Activated CD4-positive, CD25-positive, alpha-beta regulatory T cell treated with anti-CD3 and anti-CD28 coated beads, Interleukin-2, amount 50 U/mL, for 16 hours (primary cell): Measurements from ENCODE around the gene A1BG.
"Not testable (repeated sequence)": the region's sequence is repeated elsewhere in the genome, so short reads cannot be mapped to it uniquely, and the experiment has no call there.

Source experiments
- DNase-seq: peaks from one replicate; pipeline ENCODE4 v3.0.0-alpha.2; 2020; ENCODE audit warnings: low read depth, low spot score

The A1BG gene

DNA sequence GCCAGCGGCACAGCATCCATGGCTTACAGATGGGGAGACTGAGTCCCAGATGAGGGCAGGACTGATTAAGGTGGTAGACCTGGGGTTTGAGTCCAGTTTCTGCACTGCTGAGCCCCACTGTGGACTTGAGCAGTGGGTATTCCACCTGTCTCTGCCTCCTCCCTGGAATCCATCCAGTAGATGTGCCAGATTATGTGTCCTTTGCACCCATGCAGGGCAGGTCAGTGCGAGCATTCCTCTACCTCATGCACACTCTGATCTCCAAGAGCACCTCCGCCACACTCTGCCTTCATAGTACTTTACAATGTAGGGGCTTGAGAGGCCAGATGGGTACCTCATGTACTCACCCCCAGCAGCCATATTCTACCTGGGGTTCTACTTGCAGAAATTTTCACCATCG, 16.5 kb downstream of the A1BG start:
- DNase-seq, result no peak

DNA sequence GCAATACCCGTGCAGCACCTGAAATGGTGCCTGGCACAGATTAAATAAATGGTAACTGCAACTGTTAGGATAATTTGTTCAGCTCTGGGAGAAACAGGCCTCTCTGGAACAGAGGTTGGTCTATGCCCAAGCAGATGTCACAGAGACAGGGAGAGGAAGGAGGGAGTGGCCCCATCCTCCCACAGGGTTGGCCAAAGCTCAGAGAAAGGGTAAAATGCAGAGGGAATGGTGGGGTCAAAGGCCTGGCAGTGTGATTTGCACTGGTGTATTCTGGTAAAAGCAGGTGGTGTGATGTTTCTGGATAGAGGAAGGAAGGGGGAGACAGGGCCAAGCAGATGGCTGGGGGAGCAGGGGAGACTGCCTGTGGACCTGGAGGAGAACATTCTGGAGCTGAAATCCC, 17.1 kb downstream of the A1BG start:
- no peak for DNase-seq

GRCh38 chr19:58335630-58336029, 17.7 kb downstream of the A1BG start:
- DNase-seq, result no peak

- DNase-seq, result no peak
Measured at GRCh38 chr19:58334691-58335249, 18.5 kb downstream of the A1BG start.

DNA sequence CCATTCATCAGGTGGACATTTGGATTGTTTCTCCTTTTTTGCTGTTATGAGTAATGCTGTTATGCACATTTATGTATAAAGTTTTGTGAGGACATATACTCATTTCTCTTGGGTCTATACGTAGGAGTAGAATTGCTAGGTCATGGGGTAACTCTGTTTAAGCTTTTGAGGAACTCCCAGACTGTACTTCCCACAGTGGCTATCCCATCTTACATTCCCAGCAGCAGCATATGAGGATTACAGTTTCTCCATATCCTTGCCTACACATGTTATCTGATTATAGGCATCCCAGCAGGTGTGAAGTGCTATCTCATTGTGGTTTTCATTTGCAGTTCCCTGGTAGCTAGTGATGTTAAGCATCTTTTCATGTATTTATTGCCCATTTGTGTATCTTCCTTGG, 20.6 kb downstream of the A1BG start:
- DNase-seq, result no peak

DNA sequence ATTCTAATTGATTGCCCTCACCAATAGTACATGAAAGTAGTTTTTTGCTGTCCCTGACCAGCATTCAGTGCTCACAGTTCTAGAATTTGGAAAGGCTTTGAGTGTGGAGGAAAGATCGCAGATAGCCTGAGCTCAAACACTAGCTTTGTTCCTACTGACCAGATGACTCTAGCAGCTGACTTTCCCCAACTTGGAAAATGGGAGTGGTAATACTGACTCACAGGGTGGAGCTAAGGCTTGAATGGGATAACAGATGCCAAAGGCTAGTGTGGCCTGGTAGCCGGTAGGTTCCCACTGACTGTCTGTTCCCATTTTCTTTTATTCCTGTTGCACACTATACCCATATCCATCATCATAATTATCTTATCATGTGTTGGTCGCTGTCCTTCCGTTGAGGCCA, 22.8 kb downstream of the A1BG start:
- DNase-seq, result no peak

- no peak for DNase-seq
Measured at GRCh38 chr19:58328999-58329398, 24.3 kb downstream of the A1BG start.

- DNase-seq, result peak; percentile 87
Measured at GRCh38 chr19:58326914-58327726, 26.2 kb downstream of the A1BG start, which contains the start of gene ZSCAN22. ZSCAN22 (plus strand) TSS chr19:58326994; CDS start chr19:58334803, 7,809 bp downstream.

GRCh38 chr19:58326501-58326913, 26.8 kb downstream of the A1BG start:
- no peak for DNase-seq

GRCh38 chr19:58325311-58326022, 27.8 kb downstream of the A1BG start:
- no peak for DNase-seq

GRCh38 chr19:58319241-58319640, 34.1 kb downstream of the A1BG start:
- no peak for DNase-seq

GRCh38 chr19:58318297-58318696, 35.0 kb downstream of the A1BG start:
- no peak for DNase-seq

- DNase-seq, result no peak
Measured at GRCh38 chr19:58317476-58318072, 35.7 kb downstream of the A1BG start.

DNA sequence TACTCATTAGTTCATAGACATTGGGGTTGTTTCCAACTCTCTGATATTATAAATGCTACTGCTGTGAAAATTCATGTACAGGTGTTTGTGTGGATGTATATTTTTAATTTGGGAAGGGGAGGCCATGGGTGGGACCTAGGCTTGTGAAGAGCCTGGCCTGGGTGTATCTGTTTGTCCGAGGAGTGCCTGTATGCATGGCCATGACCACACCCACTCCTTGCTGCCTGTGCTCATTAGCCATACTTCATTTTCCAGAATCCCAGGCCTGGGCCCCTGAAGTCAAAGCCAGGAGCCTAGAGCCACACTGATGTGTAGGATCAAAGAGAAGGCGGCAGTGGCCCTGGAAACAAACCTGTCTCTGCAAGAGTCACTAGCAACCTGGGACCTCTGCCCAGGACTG, 37.7 kb downstream of the A1BG start:
- no peak for DNase-seq

DNA sequence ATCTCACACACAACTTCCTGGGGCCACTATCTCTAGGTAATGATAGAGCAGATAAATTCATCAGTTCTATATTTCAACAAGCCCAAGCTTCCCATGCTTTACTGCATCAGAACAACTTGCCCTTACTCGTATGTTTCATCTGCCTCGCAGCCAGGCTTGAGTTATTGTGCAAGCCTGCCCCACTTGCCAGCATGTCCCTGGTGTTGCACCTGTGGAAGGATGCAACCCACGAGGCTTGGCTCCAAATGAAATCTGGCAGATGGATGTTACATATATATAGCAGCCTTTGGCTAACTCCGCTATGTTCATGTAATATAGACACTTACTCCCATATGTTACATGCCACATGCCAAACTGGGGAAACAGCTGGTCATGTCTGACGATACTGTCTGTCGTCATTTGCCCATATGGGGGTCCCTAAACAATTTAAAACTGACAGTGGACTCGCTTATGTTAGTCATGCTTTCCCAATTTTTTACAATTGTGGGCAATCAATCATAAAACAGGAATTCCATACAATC, 41.9 kb downstream of the A1BG start:
- no peak for DNase-seq

- not testable (repeated sequence) for DNase-seq
Measured at GRCh38 chr19:58310685-58311084, 42.6 kb downstream of the A1BG start.

- DNase-seq, result no peak
Measured at GRCh38 chr19:58307736-58308135, 45.6 kb downstream of the A1BG start.

GRCh38 chr19:58305932-58306323, 47.4 kb downstream of the A1BG start:
- DNase-seq, result no peak

- DNase-seq, result peak; percentile 93
Measured at GRCh38 chr19:58305065-58305931, 48.0 kb downstream of the A1BG start, which contains the start of gene ERVK3-1. ERVK3-1 (plus strand) TSS chr19:58305377; CDS start chr19:58312169, 6,792 bp downstream.

DNA sequence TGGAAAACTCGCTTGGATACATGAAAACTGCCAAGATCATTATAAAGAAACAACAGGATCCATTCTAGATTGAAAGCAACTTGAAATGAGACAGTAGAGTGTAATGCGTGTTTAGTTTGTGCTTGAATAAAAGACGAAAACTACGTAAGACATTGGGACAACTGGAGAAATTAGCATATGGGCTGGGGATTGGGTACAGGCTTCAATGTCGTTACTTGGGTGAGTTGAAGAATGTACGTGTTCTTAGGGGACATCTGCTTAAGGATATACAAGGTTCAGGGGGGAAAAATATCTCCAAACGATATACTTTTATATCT, 48.6 kb downstream of the A1BG start:
- DNase-seq, result no peak

GRCh38 chr19:58304255-58304654, 49.0 kb downstream of the A1BG start:
- DNase-seq, result no peak
